GM12878 (cell line): ENCODE results near the gene ASNSD1. TPM values are rescaled to one million over a fixed set of nuclear protein-coding genes. Genes with fewer than 3 reads are reported as not detected.

Experiments used
- polyA plus RNA-seq, 11 experiments: library from polyadenylated mRNA; depleted of rRNA in 4 of 11; unstranded in 6 of 11; stranded (reverse) in 5 of 11; fragments of >200 nt; fragmentation: Nextera tagmentation in 4 of 11; fragmentation: Illumina TruSeq in 1 of 11; extraction: Ambion mirVana in 4 of 11; extraction: Trizol in 1 of 11; gene quantifications; 1 replicate in 1 of 11; 2 replicates in 10 of 11; pipeline versions ENCODE4 v1.2.1 to v1.2.3, GENCODE V29; 2011 to 2016; ENCODE audit warnings: inconsistent platforms in 2 of 11, missing spikeins in 2 of 11, low read depth in 1 of 11
- total RNA-seq, 4 experiments: library from RNA; depleted of rRNA in 3 of 4; stranded (reverse); fragments of >200 nt in 3 of 4; fragmentation: Illumina TruSeq in 1 of 4; extraction: Trizol in 1 of 4; gene quantifications; 2 replicates each; pipeline versions ENCODE4 v1.2.1 to v1.2.3, GENCODE V29; 2013 to 2021

ASNSD1 gene
- total and polyA plus RNA-seq, 10 of the 15 experiments (the other 5 are each of a cell fraction or from before 2014, with no cell fraction given), result 39.1 to 89.8 (median 72.1) TPM

Other genes with a start within 250 kb of the ASNSD1 start
- 77.9 and 86.9 TPM in 2 replicates for gene WDR75, start 220.0 kb upstream of the ASNSD1 start, total RNA-seq (2014; rRNA removed)
- gene WDR75, start 220.0 kb upstream of the ASNSD1 start, total RNA-seq (2014; rRNA removed; fragmentation: Illumina TruSeq; extraction: Trizol), result 72.9 and 75.9 TPM in 2 replicates
- gene WDR75, start 220.0 kb upstream of the ASNSD1 start, total RNA-seq (2021), result 50.5 and 56.7 TPM in 2 replicates
- gene WDR75, start 220.0 kb upstream of the ASNSD1 start, polyA plus RNA-seq (2011; rRNA removed), result 98.5 and 148 TPM in 2 replicates
- 87.6 and 100 TPM in 2 replicates for gene WDR75, start 220.0 kb upstream of the ASNSD1 start, polyA plus RNA-seq (2014; fragmentation: Illumina TruSeq; extraction: Trizol)
- gene WDR75, start 220.0 kb upstream of the ASNSD1 start, polyA plus RNA-seq (2014; fragmentation: Nextera tagmentation; extraction: Ambion mirVana), result 10 to 100 TPM; 53.1 to 55.2 TPM
- gene WDR75, start 220.0 kb upstream of the ASNSD1 start, polyA plus RNA-seq (2014; rRNA removed), result 45.3 and 59.1 TPM in 2 replicates
- gene WDR75, start 220.0 kb upstream of the ASNSD1 start, polyA plus RNA-seq (2016; fragmentation: Nextera tagmentation; extraction: Ambion mirVana), result 10 to 100 TPM; 69.2 to 73.9 TPM
- gene SLC40A1, start 80.7 kb upstream of the ASNSD1 start, total RNA-seq (2014; rRNA removed), result 0.05 TPM in 1 of 2 replicates, not detected in the other
- not detected in 2 replicates for gene SLC40A1, start 80.7 kb upstream of the ASNSD1 start, total RNA-seq (2014; rRNA removed; fragmentation: Illumina TruSeq; extraction: Trizol)
- 0.38 and 0.61 TPM in 2 replicates for gene SLC40A1, start 80.7 kb upstream of the ASNSD1 start, total RNA-seq (2021)
- 0.07 and 0.08 TPM in 2 replicates for gene SLC40A1, start 80.7 kb upstream of the ASNSD1 start, polyA plus RNA-seq (2011; rRNA removed)
- gene SLC40A1, start 80.7 kb upstream of the ASNSD1 start, polyA plus RNA-seq (2014; fragmentation: Illumina TruSeq; extraction: Trizol), result 0.01 TPM in 1 of 2 replicates, not detected in the other
- gene SLC40A1, start 80.7 kb upstream of the ASNSD1 start, polyA plus RNA-seq (2014; fragmentation: Nextera tagmentation; extraction: Ambion mirVana), result not detected
- gene SLC40A1, start 80.7 kb upstream of the ASNSD1 start, polyA plus RNA-seq (2014; rRNA removed), result not detected in 2 replicates
- gene SLC40A1, start 80.7 kb upstream of the ASNSD1 start, polyA plus RNA-seq (2016; fragmentation: Nextera tagmentation; extraction: Ambion mirVana), result not detected
- gene ANKAR, start 13.2 kb downstream of the ASNSD1 start, total RNA-seq (2014; rRNA removed), result 3.9 and 4.1 TPM in 2 replicates
- 4.2 and 5.2 TPM in 2 replicates for gene ANKAR, start 13.2 kb downstream of the ASNSD1 start, total RNA-seq (2014; rRNA removed; fragmentation: Illumina TruSeq; extraction: Trizol)
- gene ANKAR, start 13.2 kb downstream of the ASNSD1 start, total RNA-seq (2021), result 1.7 and 2.0 TPM in 2 replicates
- 1.7 and 2.4 TPM in 2 replicates for gene ANKAR, start 13.2 kb downstream of the ASNSD1 start, polyA plus RNA-seq (2011; rRNA removed)
- gene ANKAR, start 13.2 kb downstream of the ASNSD1 start, polyA plus RNA-seq (2014; fragmentation: Illumina TruSeq; extraction: Trizol), result 2.4 and 2.5 TPM in 2 replicates
- gene ANKAR, start 13.2 kb downstream of the ASNSD1 start, polyA plus RNA-seq (2014; fragmentation: Nextera tagmentation; extraction: Ambion mirVana), result 1 to 10 TPM; 1.3 to 2.9 TPM
- gene ANKAR, start 13.2 kb downstream of the ASNSD1 start, polyA plus RNA-seq (2014; rRNA removed), result 2.9 and 3.0 TPM in 2 replicates
- 1 to 10 TPM; 1.9 to 3.3 TPM for gene ANKAR, start 13.2 kb downstream of the ASNSD1 start, polyA plus RNA-seq (2016; fragmentation: Nextera tagmentation; extraction: Ambion mirVana)
- gene OSGEPL1, start 101.3 kb downstream of the ASNSD1 start, total RNA-seq (2014; rRNA removed), result 6.7 and 9.6 TPM in 2 replicates
- 7.8 and 9.4 TPM in 2 replicates for gene OSGEPL1, start 101.3 kb downstream of the ASNSD1 start, total RNA-seq (2014; rRNA removed; fragmentation: Illumina TruSeq; extraction: Trizol)
- gene OSGEPL1, start 101.3 kb downstream of the ASNSD1 start, total RNA-seq (2021), result 5.6 and 7.9 TPM in 2 replicates
- 18.0 and 27.9 TPM in 2 replicates for gene OSGEPL1, start 101.3 kb downstream of the ASNSD1 start, polyA plus RNA-seq (2011; rRNA removed)
- 7.5 and 9.8 TPM in 2 replicates for gene OSGEPL1, start 101.3 kb downstream of the ASNSD1 start, polyA plus RNA-seq (2014; fragmentation: Illumina TruSeq; extraction: Trizol)
- gene OSGEPL1, start 101.3 kb downstream of the ASNSD1 start, polyA plus RNA-seq (2014; fragmentation: Nextera tagmentation; extraction: Ambion mirVana), result 10 to 100 TPM in 1 of 2 experiments, 1 to 10 TPM in 1; 9.4 to 11.5 TPM
- 5.8 and 7.9 TPM in 2 replicates for gene OSGEPL1, start 101.3 kb downstream of the ASNSD1 start, polyA plus RNA-seq (2014; rRNA removed)
- 10 to 100 TPM; 10.1 to 10.4 TPM for gene OSGEPL1, start 101.3 kb downstream of the ASNSD1 start, polyA plus RNA-seq (2016; fragmentation: Nextera tagmentation; extraction: Ambion mirVana)
- 91.4 and 104 TPM in 2 replicates for gene ORMDL1, start 122.9 kb downstream of the ASNSD1 start, total RNA-seq (2014; rRNA removed)
- 75.9 and 76.7 TPM in 2 replicates for gene ORMDL1, start 122.9 kb downstream of the ASNSD1 start, total RNA-seq (2014; rRNA removed; fragmentation: Illumina TruSeq; extraction: Trizol)
- 59.0 and 62.6 TPM in 2 replicates for gene ORMDL1, start 122.9 kb downstream of the ASNSD1 start, total RNA-seq (2021)
- 140 and 188 TPM in 2 replicates for gene ORMDL1, start 122.9 kb downstream of the ASNSD1 start, polyA plus RNA-seq (2011; rRNA removed)
- 100 and 130 TPM in 2 replicates for gene ORMDL1, start 122.9 kb downstream of the ASNSD1 start, polyA plus RNA-seq (2014; fragmentation: Illumina TruSeq; extraction: Trizol)
- 10 to 100 TPM; 68.9 to 89.5 TPM for gene ORMDL1, start 122.9 kb downstream of the ASNSD1 start, polyA plus RNA-seq (2014; fragmentation: Nextera tagmentation; extraction: Ambion mirVana)
- 95.4 and 114 TPM in 2 replicates for gene ORMDL1, start 122.9 kb downstream of the ASNSD1 start, polyA plus RNA-seq (2014; rRNA removed)
- gene ORMDL1, start 122.9 kb downstream of the ASNSD1 start, polyA plus RNA-seq (2016; fragmentation: Nextera tagmentation; extraction: Ambion mirVana), result 100 to 1,000 TPM; 156 to 161 TPM
- 26.4 and 32.7 TPM in 2 replicates for gene PMS1, start 123.0 kb downstream of the ASNSD1 start, total RNA-seq (2014; rRNA removed)
- gene PMS1, start 123.0 kb downstream of the ASNSD1 start, total RNA-seq (2014; rRNA removed; fragmentation: Illumina TruSeq; extraction: Trizol), result 43.3 and 43.5 TPM in 2 replicates
- gene PMS1, start 123.0 kb downstream of the ASNSD1 start, total RNA-seq (2021), result 35.9 and 36.5 TPM in 2 replicates
- 19.6 and 33.2 TPM in 2 replicates for gene PMS1, start 123.0 kb downstream of the ASNSD1 start, polyA plus RNA-seq (2011; rRNA removed)
- gene PMS1, start 123.0 kb downstream of the ASNSD1 start, polyA plus RNA-seq (2014; fragmentation: Illumina TruSeq; extraction: Trizol), result 32.5 and 43.9 TPM in 2 replicates
- 10 to 100 TPM; 18.7 to 19.2 TPM for gene PMS1, start 123.0 kb downstream of the ASNSD1 start, polyA plus RNA-seq (2014; fragmentation: Nextera tagmentation; extraction: Ambion mirVana)
- 16.5 and 21.3 TPM in 2 replicates for gene PMS1, start 123.0 kb downstream of the ASNSD1 start, polyA plus RNA-seq (2014; rRNA removed)
- gene PMS1, start 123.0 kb downstream of the ASNSD1 start, polyA plus RNA-seq (2016; fragmentation: Nextera tagmentation; extraction: Ambion mirVana), result 10 to 100 TPM; 44.3 to 50.6 TPM